ENCODE data around the gene OR1F1. TPM values are rescaled to one million over a fixed set of nuclear protein-coding genes. Genes with fewer than 3 reads are reported as not detected.

OR1F1 gene
- total and polyA plus RNA-seq, 9 of the 15 experiments (the other 6 are each of a cell fraction or from before 2014, with no cell fraction given) = 0.15 to 0.61 (median 0.35) TPM; not detected in 3

DNA sequence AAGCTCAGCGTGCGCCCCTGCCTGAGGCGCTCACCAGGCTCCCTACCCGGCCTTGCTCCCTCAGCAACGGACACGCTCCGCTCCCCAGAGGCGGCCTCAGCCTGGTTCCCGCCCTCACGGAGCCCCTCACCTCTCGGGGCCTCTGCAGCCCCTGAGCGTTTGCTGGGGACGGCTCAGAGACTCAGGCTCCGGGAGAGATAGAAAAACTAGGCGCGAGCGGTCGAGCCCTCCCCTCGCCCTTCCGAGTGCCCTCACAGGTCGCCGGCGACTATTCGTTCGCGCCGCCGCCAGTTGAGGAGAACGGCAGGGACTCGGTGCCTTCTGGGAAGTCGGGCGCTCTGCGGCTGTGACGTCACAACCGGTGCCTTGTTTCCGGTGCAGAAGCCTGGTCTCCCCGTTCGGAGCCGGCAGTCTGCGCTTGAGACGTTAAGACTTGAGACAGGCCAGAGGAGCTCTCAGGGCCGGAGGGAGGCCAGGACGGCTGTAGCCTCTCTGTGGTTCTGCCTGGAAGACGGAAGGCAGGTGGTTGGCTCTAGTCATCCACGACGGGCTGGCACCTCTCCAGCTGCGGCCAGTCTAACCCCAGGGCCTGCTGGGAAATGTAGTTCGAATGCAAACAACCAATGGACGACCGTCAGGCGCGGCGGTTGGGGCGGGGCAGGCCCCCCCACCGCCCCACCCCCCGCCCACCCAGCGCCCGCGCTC lies 47.0 kb downstream of the OR1F1 start, which contains the start of gene ZNF200 (continued):
- 0 out of 2 replicates have a peak, but pooled peaks have one; percentile 28 for TF ChIP-seq SMAD3 (CRISPR knock-in tag; conservative IDR thresholded peaks at IDR 0.05)
- no peak for TF ChIP-seq NR2F6 (CRISPR knock-in tag; IDR thresholded peaks at IDR 0.05)
- no peak for TF ChIP-seq PHB (CRISPR knock-in tag; IDR thresholded peaks at IDR 0.05)
- TF ChIP-seq BRD9 (IDR thresholded peaks at IDR 0.05; ENCODE audit: low read depth, partially characterized antibody) = no peak
- TF ChIP-seq ZNF764 (CRISPR knock-in tag; IDR thresholded peaks at IDR 0.05; ENCODE audit: low read depth) = no peak
- TF ChIP-seq GTF2E2 (tag; IDR thresholded peaks at IDR 0.05) = no peak
- no peak for TF ChIP-seq CEBPB (tag; IDR thresholded peaks at IDR 0.05)
- 0 out of 2 replicates have a peak, but pooled peaks have one; percentile 25 for TF ChIP-seq ZNF41 (CRISPR knock-in tag; conservative IDR thresholded peaks at IDR 0.05)
- TF ChIP-seq FOXJ2 (tag; IDR thresholded peaks at IDR 0.05) = no peak
- TF ChIP-seq, protein P1, sequence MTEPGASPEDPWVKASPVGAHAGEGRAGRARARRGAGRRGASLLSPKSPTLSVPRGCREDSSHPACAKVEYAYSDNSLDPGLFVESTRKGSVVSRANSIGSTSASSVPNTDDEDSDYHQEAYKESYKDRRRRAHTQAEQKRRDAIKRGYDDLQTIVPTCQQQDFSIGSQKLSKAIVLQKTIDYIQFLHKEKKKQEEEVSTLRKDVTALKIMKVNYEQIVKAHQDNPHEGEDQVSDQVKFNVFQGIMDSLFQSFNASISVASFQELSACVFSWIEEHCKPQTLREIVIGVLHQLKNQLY (CRISPR knock-in tag; conservative IDR thresholded peaks at IDR 0.05) = 0 out of 4 replicates have a peak, but pooled peaks of 1 of the 2 experiments have one; percentile 86
- TF ChIP-seq SRF (CRISPR knock-in tag; IDR thresholded peaks at IDR 0.05) = no peak; a peak in 1 of 4 replicates
- TF ChIP-seq POLR3G (IDR thresholded peaks at IDR 0.05; ENCODE audit: extremely low read depth, insufficient read length, insufficient replicate concordance) = no peak
- TF ChIP-seq, protein P2, sequence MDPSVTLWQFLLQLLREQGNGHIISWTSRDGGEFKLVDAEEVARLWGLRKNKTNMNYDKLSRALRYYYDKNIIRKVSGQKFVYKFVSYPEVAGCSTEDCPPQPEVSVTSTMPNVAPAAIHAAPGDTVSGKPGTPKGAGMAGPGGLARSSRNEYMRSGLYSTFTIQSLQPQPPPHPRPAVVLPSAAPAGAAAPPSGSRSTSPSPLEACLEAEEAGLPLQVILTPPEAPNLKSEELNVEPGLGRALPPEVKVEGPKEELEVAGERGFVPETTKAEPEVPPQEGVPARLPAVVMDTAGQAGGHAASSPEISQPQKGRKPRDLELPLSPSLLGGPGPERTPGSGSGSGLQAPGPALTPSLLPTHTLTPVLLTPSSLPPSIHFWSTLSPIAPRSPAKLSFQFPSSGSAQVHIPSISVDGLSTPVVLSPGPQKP (CRISPR knock-in tag; IDR thresholded peaks at IDR 0.05) = no peak
- TF ChIP-seq, protein P3, sequence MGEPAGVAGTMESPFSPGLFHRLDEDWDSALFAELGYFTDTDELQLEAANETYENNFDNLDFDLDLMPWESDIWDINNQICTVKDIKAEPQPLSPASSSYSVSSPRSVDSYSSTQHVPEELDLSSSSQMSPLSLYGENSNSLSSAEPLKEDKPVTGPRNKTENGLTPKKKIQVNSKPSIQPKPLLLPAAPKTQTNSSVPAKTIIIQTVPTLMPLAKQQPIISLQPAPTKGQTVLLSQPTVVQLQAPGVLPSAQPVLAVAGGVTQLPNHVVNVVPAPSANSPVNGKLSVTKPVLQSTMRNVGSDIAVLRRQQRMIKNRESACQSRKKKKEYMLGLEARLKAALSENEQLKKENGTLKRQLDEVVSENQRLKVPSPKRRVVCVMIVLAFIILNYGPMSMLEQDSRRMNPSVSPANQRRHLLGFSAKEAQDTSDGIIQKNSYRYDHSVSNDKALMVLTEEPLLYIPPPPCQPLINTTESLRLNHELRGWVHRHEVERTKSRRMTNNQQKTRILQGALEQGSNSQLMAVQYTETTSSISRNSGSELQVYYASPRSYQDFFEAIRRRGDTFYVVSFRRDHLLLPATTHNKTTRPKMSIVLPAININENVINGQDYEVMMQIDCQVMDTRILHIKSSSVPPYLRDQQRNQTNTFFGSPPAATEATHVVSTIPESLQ (CRISPR knock-in tag; IDR thresholded peaks at IDR 0.05) = no peak
- TF ChIP-seq XRCC5 (IDR thresholded peaks at IDR 0.05; ENCODE audit: low read depth, low read length) = 0 out of 2 replicates have a peak, but pooled peaks have one; percentile 23
- peak; percentile 85; the same call in 1 of the 2 replicates for TF ChIP-seq MTA3 (IDR thresholded peaks at IDR 0.05; ENCODE audit: borderline replicate concordance)
- no peak for TF ChIP-seq ADNP (tag; IDR thresholded peaks at IDR 0.05)
- no peak for TF ChIP-seq RBM25 (IDR thresholded peaks at IDR 0.05; ENCODE audit: low read depth, low read length, severe bottlenecking)
- no peak for TF ChIP-seq STAG1 (CRISPR knock-in tag; IDR thresholded peaks at IDR 0.05; ENCODE audit: borderline replicate concordance)
- TF ChIP-seq MYNN (IDR thresholded peaks at IDR 0.05) = no peak
- no peak for TF ChIP-seq MYNN (CRISPR knock-in tag; IDR thresholded peaks at IDR 0.05)
- TF ChIP-seq TEAD1 (CRISPR knock-in tag; IDR thresholded peaks at IDR 0.05) = peak in 1 of 2 experiments; percentile 58; a peak in 1 of 4 replicates
- no peak for TF ChIP-seq NR3C1 (CRISPR knock-in tag; IDR thresholded peaks at IDR 0.05)
- TF ChIP-seq TSC22D4 (tag; IDR thresholded peaks at IDR 0.05) = no peak
- TF ChIP-seq SRSF9 (IDR thresholded peaks at IDR 0.05; ENCODE audit: borderline replicate concordance, low read depth, low read length) = no peak
- peak; percentile 66 for TF ChIP-seq HNRNPLL (IDR thresholded peaks at IDR 0.05; ENCODE audit: low read depth, low read length, poor library complexity, severe bottlenecking)
- no peak for TF ChIP-seq ZNF384 (IDR thresholded peaks at IDR 0.05; ENCODE audit: low read depth, low read length)
